HepG2 (cell line): ENCODE data around the gene P2RY6. TPM values are rescaled to one million over a fixed set of nuclear protein-coding genes. Genes with fewer than 3 reads are reported as not detected.

Experiments used
- ATAC-seq: fragments of 200-7000 bp; cut with Tn5 transposase; 3 replicates; pipeline ENCODE4 v1.9.1; 2020; ENCODE audit warnings: mild to moderate bottlenecking, moderate library complexity
- BruUV-seq: library from RNA; stranded (reverse); fragments of 400-500 nt; replicated peaks from 2 replicates; lab custom pipeline; 2021; lab: Mats Ljungman, UMichigan
- CTCF ChIA-PET: fragments of 300-600 bp; formaldehyde crosslinking; extraction: SDS; loops from one replicate; lab custom pipeline; 2021; ENCODE audit warnings: low total read pairs, inconsistent platforms, low intra/inter-chr PET ratio; lab: Yijun Ruan, JAX
- POLR2A ChIA-PET: fragments of 350-600 bp; sonication (Branson Sonifier 250); formaldehyde crosslinking; loops from one replicate; lab custom pipeline; 2020; ENCODE audit warnings: antibody characterized with exemption, inconsistent platforms; lab: Yijun Ruan, JAX
- DNase-seq: peaks from one replicate; pipeline ENCODE4 v3.0.0-alpha.2; 2015; ENCODE audit warnings: low spot score
- FAIRE-seq: peaks from 3 replicates; lab custom pipeline; 2011; peaks lifted over from hg19 to GRCh38; lab: Jason Lieb, UNC
- H2AFZ ChIP-seq: one replicate; pipeline ENCODE4 v1.6.1; 2011; ENCODE audit warnings: low read length, inconsistent platforms
- H3K27ac ChIP-seq: fragments of 300-600 bp; 3 replicates; pipeline ENCODE4 v1.8.0; 2011; ENCODE audit warnings: mixed run types, mild to moderate bottlenecking, mixed read lengths, low read length, inconsistent platforms; ENCODE audit not compliant: insufficient read depth; ENCODE audit errors: extremely low read length
- H3K27me3 ChIP-seq, 2 experiments: fragments of 200-600 bp in 1 of 2; 2 replicates in 1 of 2; 3 replicates in 1 of 2; pipeline versions ENCODE4 v1.6.0 to v1.8.0; 2011; ENCODE audit warnings: low read length in 2 of 2, mild to moderate bottlenecking in 2 of 2, moderate library complexity in 2 of 2, inconsistent platforms in 1 of 2; ENCODE audit not compliant: insufficient read depth in 2 of 2, control insufficient read depth in 1 of 2
- H3K36me3 ChIP-seq, 2 experiments: fragments of 200-600 bp in 1 of 2; replicated peaks in 1 of 2; 2 replicates in 1 of 2; 3 replicates in 1 of 2; pipeline versions ENCODE4 v1.5.1 to v1.8.0; 2011; ENCODE audit warnings: low read length in 2 of 2, inconsistent platforms in 1 of 2; ENCODE audit not compliant: insufficient read depth in 2 of 2, control insufficient read depth in 1 of 2
- H3K4me1 ChIP-seq: 2 replicates; pipeline ENCODE4 v1.5.1; 2012; ENCODE audit warnings: low read length, inconsistent platforms; ENCODE audit not compliant: insufficient read depth
- H3K4me2 ChIP-seq: 2 replicates; pipeline ENCODE4 v1.6.0; 2011; ENCODE audit warnings: low read depth, low read length, inconsistent platforms
- H3K4me3 ChIP-seq, 3 experiments: fragments of 200-600 bp in 1 of 3; sonication (generic), shearing (Covaris generic) in 1 of 3; replicated peaks in 1 of 3; 2 replicates each; pipeline ENCODE4 v1.5.1; 2011 to 2016; ENCODE audit warnings: low read length in 3 of 3, inconsistent platforms in 2 of 3, low read depth in 2 of 3, mild to moderate bottlenecking in 2 of 3, control low read depth in 1 of 3, mixed read lengths in 1 of 3; ENCODE audit not compliant: insufficient read depth in 1 of 3
- H3K79me2 ChIP-seq: one replicate; pipeline ENCODE4 v1.6.1; 2011; ENCODE audit warnings: low read length, inconsistent platforms; ENCODE audit not compliant: insufficient read depth
- H3K9ac ChIP-seq: 2 replicates; pipeline ENCODE4 v1.6.0; 2011; ENCODE audit warnings: mild to moderate bottlenecking, low read depth, low read length, inconsistent platforms; ENCODE audit not compliant: insufficient read depth
- H3K9me3 ChIP-seq: 2 replicates; pipeline ENCODE4 v1.5.1; 2012; ENCODE audit warnings: mild to moderate bottlenecking, low read length
- H4K20me1 ChIP-seq: 2 replicates; pipeline ENCODE4 v1.6.0; 2011; ENCODE audit warnings: inconsistent platforms, mild to moderate bottlenecking, low read length, moderate library complexity; ENCODE audit not compliant: insufficient read depth
- BHLHE40 ChIP-seq: IDR thresholded peaks from 2 replicates; pipeline ENCODE4 v1.6.1; 2011; ENCODE audit warnings: low read length, improper control_type of control experiment
- CREB1 ChIP-seq, 2 experiments: fragments of 450-650 bp in 1 of 2; IDR thresholded peaks; 2 replicates each; pipeline ENCODE4 v1.6.1; 2016 to 2017; ENCODE audit warnings: control low read depth in 1 of 2, mild to moderate bottlenecking in 1 of 2, missing compliant biosample characterization in 1 of 2, missing genetic modification characterization in 1 of 2
- EP300 ChIP-seq, 3 experiments: sonication (generic) in 1 of 3; formaldehyde crosslinking in 1 of 3; IDR thresholded peaks; 2 replicates each; pipeline versions ENCODE4 v1.5.1 to v1.6.1; 2011 to 2020; ENCODE audit warnings: low read depth in 2 of 3, low read length in 2 of 3, borderline replicate concordance in 1 of 3, improper control_type of control experiment in 1 of 3, mild to moderate bottlenecking in 1 of 3, missing genetic modification reagents in 1 of 3, moderate library complexity in 1 of 3
- FOXO1 ChIP-seq: sonication (generic); formaldehyde crosslinking; IDR thresholded peaks from 2 replicates; pipeline ENCODE4 v1.4.0; 2020; ENCODE audit warnings: missing genetic modification reagents
- KDM1A ChIP-seq: IDR thresholded peaks from 2 replicates; pipeline ENCODE4 v1.6.1; 2016; ENCODE audit warnings: missing compliant biosample characterization
- KDM5B ChIP-seq: sonication (generic); formaldehyde crosslinking; IDR thresholded peaks from 2 replicates; pipeline ENCODE4 v1.4.0; 2020; ENCODE audit warnings: missing genetic modification reagents, mild to moderate bottlenecking, borderline replicate concordance
- NFIB ChIP-seq: sonication (generic); formaldehyde crosslinking; IDR thresholded peaks from 2 replicates; pipeline ENCODE4 v1.9.0; 2021; ENCODE audit warnings: missing genetic modification reagents, mild to moderate bottlenecking, borderline replicate concordance
- RFX3 ChIP-seq: IDR thresholded peaks from 2 replicates; pipeline ENCODE4 v1.6.1; 2016; ENCODE audit warnings: missing biosample characterization, missing genetic modification reagents
- SP1 ChIP-seq, 2 experiments: fragments of 450-650 bp in 1 of 2; sonication (generic) in 1 of 2; formaldehyde crosslinking in 1 of 2; IDR thresholded peaks; 2 replicates each; pipeline versions ENCODE4 v1.4.0 to v1.6.1; 2016 to 2020; ENCODE audit warnings: missing genetic modification reagents in 1 of 2
- XBP1 ChIP-seq: sonication (generic); formaldehyde crosslinking; IDR thresholded peaks from 2 replicates; pipeline ENCODE4 v1.5.0; 2020; ENCODE audit warnings: missing genetic modification reagents
- ZKSCAN1 ChIP-seq: fragments of 150-350 bp; IDR thresholded peaks from 2 replicates; pipeline ENCODE4 v1.6.1; 2014; ENCODE audit warnings: low read length
- ZKSCAN8 ChIP-seq: IDR thresholded peaks from 2 replicates; pipeline ENCODE4 v1.6.1; 2016; ENCODE audit warnings: borderline replicate concordance, missing genetic modification reagents, missing compliant biosample characterization
- ZNF337 ChIP-seq: sonication (generic); formaldehyde crosslinking; IDR thresholded peaks from 2 replicates; pipeline ENCODE4 v1.5.1; 2020; ENCODE audit warnings: missing genetic modification reagents, low read depth, mild to moderate bottlenecking, borderline replicate concordance
- ZNF567 ChIP-seq: sonication (generic); formaldehyde crosslinking; IDR thresholded peaks from 2 replicates; pipeline ENCODE4 v1.8.1; 2023; ENCODE audit warnings: mild to moderate bottlenecking, missing genetic modification reagents, borderline replicate concordance
- ZNF788 ChIP-seq: sonication (generic); formaldehyde crosslinking; IDR thresholded peaks from 2 replicates; pipeline ENCODE4 v1.5.0; 2020; ENCODE audit warnings: mild to moderate bottlenecking, missing genetic modification reagents, borderline replicate concordance
- ZNF879 ChIP-seq: sonication (generic); formaldehyde crosslinking; IDR thresholded peaks from 2 replicates; pipeline ENCODE4 v1.8.1; 2023; ENCODE audit warnings: missing genetic modification reagents
- WGBS: methylation state at CpG from one replicate; pipeline ENCODE4 v1.1.6; 2017; ENCODE audit warnings: low lambda C conversion rate; 5-methylcytosine and 5-hydroxymethylcytosine counted together
- in situ Hi-C: cut with HindIII; loops from 2 replicates; pipeline ENCODE4 v1.10.0; 2017; ENCODE audit warnings: low pct_unique_long_range_greater_than_20kb; ENCODE audit not compliant: extremely low pct_ligation_motif_present
- intact Hi-C: fragments of 100-400 bp; cut with micrococcal nuclease; formaldehyde crosslinking; loops from one replicate; pipeline ENCODE4 v1.10.0; 2022; ENCODE audit not compliant: unreplicated experiment
- polyA plus RNA-seq, 8 experiments: library from polyadenylated mRNA; depleted of rRNA in 3 of 8; stranded (reverse) in 7 of 8; unstranded in 1 of 8; fragments of >200 nt; fragmentation: Illumina TruSeq in 4 of 8; extraction: Trizol in 4 of 8; gene quantifications; 2 replicates each; pipeline versions ENCODE4 v1.2.1 to v1.2.3, GENCODE V29; 2011 to 2016; ENCODE audit warnings: low read depth in 4 of 8, missing spikeins in 1 of 8, mixed read lengths in 1 of 8; ENCODE audit not compliant: insufficient read depth in 1 of 8
- total RNA-seq, 5 experiments: library from RNA; depleted of rRNA; stranded (reverse); fragments of >200 nt; fragmentation: Illumina TruSeq; extraction: Trizol; gene quantifications; 2 replicates each; pipeline ENCODE4 v1.2.3, GENCODE V29; 2016; ENCODE audit warnings: low read depth in 1 of 5
- TF ChIP-seq, protein P1 (sequence below): IDR thresholded peaks from 2 replicates; pipeline ENCODE4 v1.6.1; 2016; ENCODE audit warnings: low read depth, borderline replicate concordance
- TF ChIP-seq, protein P2 (sequence below): sonication (generic); formaldehyde crosslinking; IDR thresholded peaks from 2 replicates; pipeline ENCODE4 v1.4.0; 2020; ENCODE audit warnings: missing genetic modification reagents

Gene P2RY6
- total and polyA plus RNA-seq, 2 of the 13 experiments (the other 11 are each of a cell fraction or from before 2014, with no cell fraction given): 0.09 to 0.29 TPM

DNA sequence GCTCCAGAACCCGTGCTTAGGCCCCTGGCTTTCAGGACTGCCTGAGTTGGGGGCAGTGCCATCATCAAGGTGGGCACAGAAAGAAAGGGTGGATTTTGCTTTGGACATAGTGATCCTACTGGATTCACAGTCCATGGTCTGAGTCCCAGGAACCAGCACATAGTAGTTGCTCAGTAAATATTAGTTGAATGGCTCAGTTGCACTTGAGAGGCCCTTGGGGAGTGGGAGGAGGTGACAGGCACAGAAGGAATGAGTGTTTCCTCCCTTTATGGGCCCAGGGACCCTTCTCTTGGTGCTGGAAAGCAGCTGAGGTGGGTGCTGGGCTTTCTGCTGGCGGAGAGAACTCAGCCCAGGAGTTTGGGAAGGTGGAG is 52.5 kb downstream of the P2RY6 start:
- no peak overlapping the region; the same call in 1 of the 2 replicates for H3K9ac ChIP-seq
- H3K36me3 ChIP-seq: peaks cover 5 to 19% of the 10 kb centered on the region in 2 experiments; a peak in 4 of 5 replicates
- no peak overlapping the region for H2AFZ ChIP-seq
- H3K4me2 ChIP-seq: peak overlapping the region; percentile 32; the same call in 1 of the 2 replicates
- no peak for ATAC-seq
- WGBS: 100% methylated on average over 1 of the region's 2 CpGs
- ChIA-PET POLR2A (interaction anchor here (2.6 to 10.1 kb wide), 3 partner anchors 9 to 17 kb away, joined by 10 to 205 read pairs (median 35); partner anchors contain the start of gene ARHGEF17), CTCF (no interaction called here)
- no peak for DNase-seq
- no peaks in the 10 kb centered on the region for H3K9me3 ChIP-seq
- H3K27me3 ChIP-seq: no peaks in the 10 kb centered on the region
- no TSS peak for BruUV-seq
- FAIRE-seq: no peak
- no peaks in the 10 kb centered on the region; the same call in 1 of the 2 replicates for H4K20me1 ChIP-seq
- H3K27ac ChIP-seq: peak overlapping the region; percentile 52
- H3K79me2 ChIP-seq: peaks cover 25% of the 10 kb centered on the region
- in situ Hi-C loops (no loop called here), intact Hi-C loops (loop anchor here (1.0 kb wide), 1 partner anchor 32 kb away; no protein-coding TSS in a partner anchor)
- peaks cover 88% of the 10 kb centered on the region for H3K4me1 ChIP-seq
- H3K4me3 ChIP-seq: no peak overlapping the region
- no peak for TF ChIP-seq XBP1 (CRISPR knock-in tag)
- TF ChIP-seq ZNF788 (CRISPR knock-in tag): no peak
- TF ChIP-seq ZNF337: no peak
- no peak for TF ChIP-seq ZKSCAN8 (CRISPR knock-in tag)
- TF ChIP-seq EP300 (IDR thresholded peaks at IDR 0.05; ENCODE audit: low read depth in 2 of 2, low read length in 2 of 2): no peak
- 0 out of 2 replicates have a peak, but pooled peaks have one; percentile 7 for TF ChIP-seq EP300 (CRISPR knock-in tag; IDR thresholded peaks at IDR 0.05; ENCODE audit: borderline replicate concordance)
- TF ChIP-seq RFX3 (CRISPR knock-in tag): no peak
- no peak for TF ChIP-seq ZNF567 (CRISPR knock-in tag)
- no peak for TF ChIP-seq BHLHE40
- TF ChIP-seq, protein P1, sequence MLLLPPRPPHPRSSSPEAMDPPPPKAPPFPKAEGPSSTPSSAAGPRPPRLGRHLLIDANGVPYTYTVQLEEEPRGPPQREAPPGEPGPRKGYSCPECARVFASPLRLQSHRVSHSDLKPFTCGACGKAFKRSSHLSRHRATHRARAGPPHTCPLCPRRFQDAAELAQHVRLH (CRISPR knock-in tag): no peak
- TF ChIP-seq, protein P2, sequence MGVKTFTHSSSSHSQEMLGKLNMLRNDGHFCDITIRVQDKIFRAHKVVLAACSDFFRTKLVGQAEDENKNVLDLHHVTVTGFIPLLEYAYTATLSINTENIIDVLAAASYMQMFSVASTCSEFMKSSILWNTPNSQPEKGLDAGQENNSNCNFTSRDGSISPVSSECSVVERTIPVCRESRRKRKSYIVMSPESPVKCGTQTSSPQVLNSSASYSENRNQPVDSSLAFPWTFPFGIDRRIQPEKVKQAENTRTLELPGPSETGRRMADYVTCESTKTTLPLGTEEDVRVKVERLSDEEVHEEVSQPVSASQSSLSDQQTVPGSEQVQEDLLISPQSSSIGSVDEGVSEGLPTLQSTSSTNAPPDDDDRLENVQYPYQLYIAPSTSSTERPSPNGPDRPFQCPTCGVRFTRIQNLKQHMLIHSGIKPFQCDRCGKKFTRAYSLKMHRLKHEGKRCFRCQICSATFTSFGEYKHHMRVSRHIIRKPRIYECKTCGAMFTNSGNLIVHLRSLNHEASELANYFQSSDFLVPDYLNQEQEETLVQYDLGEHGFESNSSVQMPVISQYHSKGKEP (CRISPR knock-in tag): no peak
- 0 out of 2 replicates have a peak, but pooled peaks have one; percentile 20 for TF ChIP-seq KDM5B
- no peak for TF ChIP-seq NFIB (CRISPR knock-in tag)
- no peak for TF ChIP-seq FOXO1 (CRISPR knock-in tag)
- TF ChIP-seq CREB1 (IDR thresholded peaks at IDR 0.05): no peak
- TF ChIP-seq CREB1 (CRISPR knock-in tag; IDR thresholded peaks at IDR 0.05): no peak
- peak; percentile 72; the same call in 1 of the 2 replicates for TF ChIP-seq ZKSCAN1
- TF ChIP-seq SP1 (IDR thresholded peaks at IDR 0.05): no peak
- 0 out of 2 replicates have a peak, but pooled peaks have one; percentile 15 for TF ChIP-seq SP1 (CRISPR knock-in tag; IDR thresholded peaks at IDR 0.05)
- no peak for TF ChIP-seq ZNF879 (CRISPR knock-in tag)
- TF ChIP-seq KDM1A (CRISPR knock-in tag): no peak
